Stimulated activated naive CD8-positive, alpha-beta T cell treated with anti-CD3 and anti-CD28 coated beads, Interleukin-15, amount 100 ng/mL, for 72 hours (primary cell): ENCODE measurements around the gene RABEP1.
A peak's percentile ranks its signal among the peaks of the same experiment; 100 is the strongest.

Experiments used
- ATAC-seq: fragments of 150-1000 bp; cut with Tn5 transposase; 2 replicates; pipeline ENCODE4 v1.10.0; 2021; ENCODE audit warnings: mild to moderate bottlenecking, moderate library complexity
- DNase-seq, 2 donors: peaks; one replicate each; pipeline ENCODE4 v3.0.0; 2021 to 2022
- H3K27ac Mint-ChIP-seq, 2 donors: one replicate each; pipeline ENCODE4 v1.8.0; 2022; ENCODE audit warnings: mild to moderate bottlenecking in 2 of 2, mixed read lengths in 2 of 2, moderate library complexity in 2 of 2
- H3K27me3 Mint-ChIP-seq: one replicate; pipeline ENCODE4 v1.8.0; 2022; ENCODE audit warnings: mixed read lengths
- H3K4me1 Mint-ChIP-seq: one replicate; pipeline ENCODE4 v1.8.0; 2022; ENCODE audit warnings: mild to moderate bottlenecking, mixed read lengths
- H3K4me3 Mint-ChIP-seq, 2 donors: one replicate each; pipeline ENCODE4 v1.8.0; 2022; ENCODE audit warnings: mild to moderate bottlenecking in 2 of 2, mixed read lengths in 2 of 2, moderate library complexity in 1 of 2
- H3K9me3 Mint-ChIP-seq, 2 donors: one replicate each; pipeline ENCODE4 v1.8.0; 2022; ENCODE audit warnings: mixed read lengths in 2 of 2

Gene RABEP1

DNA sequence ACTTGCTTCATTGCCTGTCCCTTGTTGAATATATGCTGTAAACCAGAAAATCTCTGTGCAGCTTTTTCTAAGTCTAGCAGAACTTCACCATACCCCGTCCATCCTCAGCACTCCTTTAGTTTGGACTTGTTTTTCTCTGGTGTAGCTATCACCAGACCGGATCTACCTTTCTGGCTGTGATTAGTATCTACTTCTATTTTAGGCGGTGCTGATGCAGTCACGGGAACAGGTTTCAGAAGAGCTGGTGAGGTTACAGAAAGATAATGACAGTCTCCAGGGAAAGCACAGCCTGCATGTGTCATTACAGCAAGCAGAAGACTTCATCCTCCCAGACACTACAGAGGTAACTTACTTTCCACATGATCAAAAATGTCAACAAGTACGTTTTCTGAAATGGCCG lies 91.0 kb downstream of the RABEP1 start:
- peak overlapping the region in 1 of 2 donors; percentile 12 for H3K27ac Mint-ChIP-seq
- ATAC-seq (no peak), DNase-seq (no peak)
- H3K4me3 Mint-ChIP-seq, result no peak overlapping the region
- H3K27me3 Mint-ChIP-seq, result no peaks in the 10 kb centered on the region
- no peaks in the 10 kb centered on the region for H3K9me3 Mint-ChIP-seq
- H3K4me1 Mint-ChIP-seq, result no peaks in the 10 kb centered on the region

DNA sequence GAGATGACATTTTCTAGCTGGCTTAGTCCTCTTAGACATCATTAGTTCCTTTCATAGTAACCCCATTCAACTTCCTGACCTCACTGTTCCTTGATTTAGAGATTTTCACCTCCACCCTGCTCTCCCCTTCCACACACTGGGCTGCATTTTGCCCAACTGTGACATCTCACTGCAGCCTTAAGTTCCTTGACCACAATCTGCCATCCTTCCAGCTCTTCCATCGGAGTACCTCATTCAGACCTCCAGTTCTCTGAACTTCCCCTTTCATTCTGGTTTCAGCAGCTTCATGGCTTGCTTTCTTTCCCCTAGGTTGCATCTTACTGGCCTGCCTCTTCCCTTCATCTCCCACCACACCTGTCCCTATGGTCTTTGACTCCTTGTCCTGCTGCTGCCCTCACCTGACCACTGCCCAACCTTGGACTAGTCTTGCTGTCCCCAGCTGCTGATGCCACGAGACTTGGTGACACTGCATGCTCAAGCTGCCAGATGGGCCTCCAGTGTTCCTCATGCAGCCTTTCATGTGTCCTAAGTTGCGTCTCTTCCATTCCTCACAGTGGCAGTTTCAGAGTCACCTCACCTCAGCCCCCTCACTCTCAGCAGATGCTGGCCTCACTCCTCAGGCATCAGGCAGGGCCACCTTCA lies 96.6 kb downstream of the RABEP1 start:
- Mint-ChIP-seq H3K27ac (peak overlapping the region; percentile 14 to 35), H3K9me3 (no peaks in the 10 kb centered on the region), H3K4me3 (no peak overlapping the region), H3K27me3 (no peaks in the 10 kb centered on the region), H3K4me1 (peaks cover 17% of the 10 kb centered on the region)
- ATAC-seq (no peak), DNase-seq (no peak)

DNA sequence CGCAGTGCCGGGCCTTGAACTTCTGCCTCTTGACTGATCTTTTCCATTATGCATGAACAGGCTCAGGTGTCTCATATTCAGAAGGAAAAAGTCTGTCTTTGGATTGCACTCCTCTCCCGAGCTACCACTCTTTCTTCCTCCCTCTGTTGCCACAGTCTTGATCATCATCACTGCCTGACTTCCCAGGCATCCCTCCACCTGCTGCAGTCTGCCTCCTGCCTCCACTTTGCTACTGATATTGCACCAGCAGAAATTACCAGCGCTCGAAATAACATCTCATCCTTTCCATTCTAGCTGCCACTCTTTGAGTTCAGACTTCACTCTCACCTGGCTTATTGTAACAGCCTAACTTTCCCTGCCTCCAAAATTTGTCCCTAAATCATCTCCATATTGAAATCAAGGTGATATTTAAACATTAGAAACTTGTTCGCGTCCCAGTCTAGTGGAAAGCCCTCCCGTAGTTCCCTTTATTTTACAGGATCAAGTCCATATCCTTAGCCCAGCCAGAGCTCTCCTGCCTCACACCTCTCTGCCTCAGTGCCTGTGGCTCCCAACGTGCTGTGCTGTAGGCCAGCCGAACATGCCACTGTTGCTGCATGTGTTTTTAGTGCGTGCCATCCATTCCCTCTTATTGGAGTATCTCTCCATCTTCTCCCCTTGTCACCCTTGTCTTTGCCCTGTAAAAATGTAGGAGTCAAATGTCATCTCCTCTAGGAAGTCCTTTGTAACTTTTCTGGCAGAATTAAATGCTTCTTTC lies 97.4 kb downstream of the RABEP1 start:
- no peaks in the 10 kb centered on the region for H3K27me3 Mint-ChIP-seq
- DNase-seq, result no peak
- peaks cover 17% of the 10 kb centered on the region for H3K4me1 Mint-ChIP-seq
- no peaks in the 10 kb centered on the region for H3K9me3 Mint-ChIP-seq
- no peak overlapping the region for H3K4me3 Mint-ChIP-seq
- peak overlapping the region; percentile 14 to 82 for H3K27ac Mint-ChIP-seq
- ATAC-seq, result no peak

DNA sequence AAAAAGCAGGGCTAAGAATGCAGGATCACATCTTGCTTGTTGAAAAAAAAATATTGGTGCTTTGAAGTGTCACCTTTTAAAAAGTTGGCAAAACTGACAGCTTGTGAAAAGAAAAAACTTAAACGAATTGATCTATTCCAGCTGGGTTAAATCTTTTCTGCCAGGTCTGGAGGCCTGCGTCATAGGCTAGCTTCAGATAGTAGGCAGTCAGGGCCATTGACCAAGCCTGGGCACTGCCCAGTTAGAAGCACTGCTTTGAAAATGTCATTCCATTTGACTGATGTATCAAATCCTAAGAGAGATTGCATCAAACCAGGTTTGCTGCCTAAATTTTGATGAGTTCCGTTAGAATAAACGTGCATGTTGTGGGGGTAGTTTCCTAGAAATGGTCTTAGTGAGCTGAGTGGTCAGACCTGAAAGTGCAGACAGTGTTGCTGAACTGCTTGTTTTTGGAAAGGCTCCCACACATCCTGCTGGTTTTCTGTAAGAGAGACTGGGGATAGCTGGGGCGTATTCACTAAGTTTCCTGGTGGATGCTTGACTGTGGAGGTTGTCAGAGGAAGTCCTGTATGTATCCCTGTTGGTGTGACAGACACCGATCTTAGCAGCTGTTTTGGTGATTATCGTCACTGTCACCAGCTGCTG lies 98.5 kb downstream of the RABEP1 start:
- peaks cover 17% of the 10 kb centered on the region for H3K4me1 Mint-ChIP-seq
- peak overlapping the region; percentile 4 to 17 for H3K27ac Mint-ChIP-seq
- no peaks in the 10 kb centered on the region for H3K27me3 Mint-ChIP-seq
- no peaks in the 10 kb centered on the region for H3K9me3 Mint-ChIP-seq
- no peak overlapping the region for H3K4me3 Mint-ChIP-seq
- ATAC-seq, result peak; percentile 5
- DNase-seq, result no peak

DNA sequence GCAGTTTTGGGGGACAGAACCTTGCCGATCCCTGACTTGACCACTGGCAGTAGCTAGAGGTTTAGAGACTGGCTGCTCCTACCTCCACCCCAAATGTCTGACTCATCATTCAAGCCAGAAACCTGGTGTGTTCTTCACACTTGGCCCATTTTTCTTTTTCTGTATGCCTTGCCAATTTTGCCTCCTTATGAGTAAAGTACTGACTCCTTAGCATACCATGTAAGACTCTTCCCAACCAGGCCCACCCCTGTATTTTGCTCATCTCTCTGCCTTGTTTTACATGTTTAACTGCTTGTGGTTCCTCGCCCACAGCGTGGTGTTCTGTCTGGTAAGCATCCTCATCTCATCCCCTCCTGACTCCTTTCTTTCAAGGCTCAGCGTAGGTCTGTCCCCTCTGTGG lies 99.5 kb downstream of the RABEP1 start:
- H3K27ac Mint-ChIP-seq, result peak overlapping the region; percentile 55 to 67
- H3K27me3 Mint-ChIP-seq, result no peaks in the 10 kb centered on the region
- H3K4me3 Mint-ChIP-seq, result no peak overlapping the region
- peaks cover 17% of the 10 kb centered on the region for H3K4me1 Mint-ChIP-seq
- ATAC-seq, result peak; percentile 21
- no peak for DNase-seq
- no peaks in the 10 kb centered on the region for H3K9me3 Mint-ChIP-seq

DNA sequence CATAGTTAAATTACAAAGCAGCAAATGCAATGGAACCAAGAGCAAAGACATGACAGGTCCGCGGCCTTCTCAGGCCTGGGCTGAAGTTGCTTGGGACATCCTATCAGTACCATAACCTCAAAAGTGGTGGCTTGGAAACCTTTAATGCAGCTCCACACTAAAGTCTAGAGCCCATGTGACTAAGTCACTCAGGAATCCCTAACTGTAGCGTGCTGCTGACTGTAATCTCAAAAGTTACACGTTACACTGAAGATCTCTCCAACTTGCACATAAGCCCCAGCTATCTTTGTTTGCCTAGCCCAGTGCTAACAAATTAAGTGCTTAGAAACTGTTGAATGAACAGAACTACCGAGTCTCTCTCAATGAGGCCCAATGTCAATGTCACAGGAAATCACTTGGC lies 109.6 kb downstream of the RABEP1 start:
- Mint-ChIP-seq H3K4me1 (no peaks in the 10 kb centered on the region), H3K27ac (no peak overlapping the region), H3K9me3 (no peaks in the 10 kb centered on the region), H3K4me3 (no peak overlapping the region), H3K27me3 (no peaks in the 10 kb centered on the region)
- DNase-seq, result no peak
- ATAC-seq, result no peak

DNA sequence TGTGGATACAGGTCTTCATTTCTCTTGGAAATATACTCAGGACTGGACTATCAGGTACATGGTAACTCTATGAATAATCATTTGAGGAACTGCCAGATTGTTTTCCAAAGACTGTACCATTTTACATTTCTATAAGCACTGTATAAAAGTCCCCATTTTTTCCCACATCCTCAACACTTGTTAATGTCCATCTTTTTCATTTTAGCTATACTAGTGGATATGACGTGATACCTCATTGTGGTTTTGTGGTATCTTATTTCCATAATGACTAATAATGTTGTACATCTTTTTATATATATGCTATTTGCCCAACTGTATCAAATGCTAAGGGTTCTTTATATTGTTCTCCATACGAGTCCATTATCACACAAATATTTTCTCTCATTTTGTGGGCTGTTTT lies 114.5 kb downstream of the RABEP1 start:
- DNase-seq (no peak), ATAC-seq (peak; percentile 76)
- Mint-ChIP-seq H3K4me1 (peaks cover 7% of the 10 kb centered on the region), H3K27me3 (no peaks in the 10 kb centered on the region), H3K27ac (peak overlapping the region in 1 of 2 donors; percentile 49), H3K4me3 (no peak overlapping the region), H3K9me3 (no peaks in the 10 kb centered on the region)

DNA sequence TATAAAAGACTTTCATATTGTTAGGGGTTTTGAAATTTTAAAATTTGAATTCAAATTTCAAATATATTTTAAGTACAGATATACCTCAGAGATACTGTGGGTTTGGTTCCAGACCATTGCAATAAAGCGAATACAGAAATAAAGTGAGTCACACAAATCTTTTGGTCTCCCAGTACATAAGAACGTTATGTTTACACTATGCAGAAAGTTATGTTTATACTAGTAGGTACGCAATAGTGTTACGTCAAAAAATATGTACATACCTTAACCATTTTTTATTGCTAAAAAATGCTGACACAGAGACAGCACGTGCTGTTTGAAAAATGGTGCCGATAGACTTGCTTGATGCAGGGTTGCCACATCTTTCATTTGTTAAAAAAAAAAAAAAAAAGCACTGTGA lies 117.7 kb downstream of the RABEP1 start:
- H3K27me3 Mint-ChIP-seq, result no peaks in the 10 kb centered on the region
- H3K9me3 Mint-ChIP-seq, result no peaks in the 10 kb centered on the region
- ATAC-seq, result no peak
- DNase-seq, result no peak
- H3K27ac Mint-ChIP-seq, result no peak overlapping the region
- no peak overlapping the region for H3K4me3 Mint-ChIP-seq
- peaks cover 7% of the 10 kb centered on the region for H3K4me1 Mint-ChIP-seq

DNA sequence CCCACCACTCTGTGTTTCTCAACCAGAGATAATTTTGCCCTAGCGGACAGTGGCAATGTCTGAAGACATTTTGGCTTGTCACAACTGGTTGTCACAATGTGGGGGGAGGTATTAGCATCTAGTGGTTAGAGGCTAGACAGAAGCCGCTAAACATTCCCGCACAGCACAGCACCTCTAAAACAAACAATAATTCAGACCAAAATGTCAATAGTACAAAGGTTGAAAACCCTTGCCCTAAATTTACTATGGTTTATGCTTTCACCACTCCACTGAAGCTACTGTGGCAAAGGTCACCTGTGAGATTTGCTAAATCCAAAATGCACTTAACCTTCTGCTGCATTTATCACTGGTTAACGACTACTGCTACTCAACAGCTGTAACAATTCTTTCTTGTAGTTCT lies 123.3 kb downstream of the RABEP1 start:
- Mint-ChIP-seq H3K27me3 (no peaks in the 10 kb centered on the region), H3K9me3 (no peaks in the 10 kb centered on the region), H3K4me3 (no peak overlapping the region), H3K4me1 (peaks cover under 1% of the 10 kb centered on the region), H3K27ac (no peak overlapping the region)
- DNase-seq (no peak), ATAC-seq (no peak)

DNA sequence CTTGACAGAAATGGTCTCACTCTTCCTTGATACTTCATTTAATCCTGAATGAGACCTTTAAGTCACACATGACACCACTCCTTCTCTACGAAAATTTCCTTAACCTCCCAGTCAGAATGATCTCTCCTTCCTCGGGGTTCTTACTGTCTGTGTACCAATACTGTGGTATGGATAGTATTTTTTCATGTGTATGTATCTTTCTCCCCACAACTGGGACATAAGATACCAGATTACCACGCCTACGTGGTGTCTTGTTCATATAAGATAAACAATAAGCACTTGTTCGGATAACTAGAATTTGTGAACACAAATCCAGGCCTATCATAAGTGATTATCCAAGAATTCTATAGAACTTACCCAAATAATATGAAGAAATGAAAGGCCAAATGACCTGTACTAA lies 126.1 kb downstream of the RABEP1 start:
- DNase-seq (no peak), ATAC-seq (no peak)
- Mint-ChIP-seq H3K27ac (no peak overlapping the region), H3K4me3 (no peak overlapping the region), H3K4me1 (peaks cover 23% of the 10 kb centered on the region), H3K9me3 (no peaks in the 10 kb centered on the region), H3K27me3 (no peaks in the 10 kb centered on the region)

DNA sequence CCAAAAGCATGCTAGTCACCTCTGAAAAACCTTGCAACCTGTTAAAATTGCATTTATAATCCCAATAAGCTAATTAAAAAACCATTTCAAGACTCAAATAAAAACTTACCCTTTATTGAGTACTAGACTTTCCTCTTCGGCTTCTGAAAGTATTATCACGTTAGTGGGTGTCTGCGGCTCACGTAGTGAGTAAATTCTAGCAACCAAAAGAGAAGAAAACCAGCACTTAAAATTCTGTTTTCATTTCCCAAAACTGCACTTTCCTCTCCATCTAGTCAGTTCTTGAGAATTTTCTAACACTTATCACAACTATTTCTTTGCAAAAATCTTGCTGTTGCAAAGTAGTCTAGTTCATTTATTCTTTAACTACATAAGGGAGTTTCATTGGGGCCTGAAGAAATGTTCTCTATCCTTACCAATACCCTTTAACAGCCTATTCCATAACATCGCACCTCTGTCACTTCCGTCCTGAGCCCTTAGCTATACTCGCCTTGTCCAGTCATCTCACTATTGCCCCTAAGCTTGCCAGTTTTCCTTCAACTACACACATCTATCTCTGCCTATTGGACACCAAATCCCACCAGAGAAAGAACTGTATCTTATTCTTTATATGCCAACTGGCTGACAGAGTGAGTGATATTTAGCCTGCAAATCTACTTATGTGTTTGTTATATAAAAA lies 128.6 kb downstream of the RABEP1 start:
- no peaks in the 10 kb centered on the region for H3K9me3 Mint-ChIP-seq
- H3K4me1 Mint-ChIP-seq, result peaks cover 37% of the 10 kb centered on the region
- H3K27ac Mint-ChIP-seq, result peak overlapping the region; percentile 35 to 62
- H3K27me3 Mint-ChIP-seq, result no peaks in the 10 kb centered on the region
- DNase-seq (no peak), ATAC-seq (no peak)
- H3K4me3 Mint-ChIP-seq, result no peak overlapping the region

DNA sequence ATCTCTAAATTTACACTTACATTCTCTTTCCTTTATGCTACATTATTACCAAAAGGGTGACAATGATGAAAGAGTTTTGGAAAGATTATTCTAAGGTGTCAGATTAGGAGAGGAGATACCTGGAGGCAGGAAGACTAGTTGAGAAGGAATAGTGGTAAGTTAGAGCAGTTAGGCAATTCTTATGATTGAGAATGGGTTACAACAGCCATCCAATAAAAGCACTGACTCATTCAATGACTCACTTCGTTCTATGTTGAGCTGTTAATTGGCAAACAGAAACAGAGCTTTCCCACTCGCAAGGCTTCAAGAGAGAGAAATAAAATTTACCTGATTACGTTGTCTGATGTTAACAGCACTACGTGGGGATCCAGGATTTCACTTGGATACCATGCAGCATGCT lies 131.6 kb downstream of the RABEP1 start:
- H3K4me1 Mint-ChIP-seq, result peaks cover 55% of the 10 kb centered on the region
- no peak for DNase-seq

DNA sequence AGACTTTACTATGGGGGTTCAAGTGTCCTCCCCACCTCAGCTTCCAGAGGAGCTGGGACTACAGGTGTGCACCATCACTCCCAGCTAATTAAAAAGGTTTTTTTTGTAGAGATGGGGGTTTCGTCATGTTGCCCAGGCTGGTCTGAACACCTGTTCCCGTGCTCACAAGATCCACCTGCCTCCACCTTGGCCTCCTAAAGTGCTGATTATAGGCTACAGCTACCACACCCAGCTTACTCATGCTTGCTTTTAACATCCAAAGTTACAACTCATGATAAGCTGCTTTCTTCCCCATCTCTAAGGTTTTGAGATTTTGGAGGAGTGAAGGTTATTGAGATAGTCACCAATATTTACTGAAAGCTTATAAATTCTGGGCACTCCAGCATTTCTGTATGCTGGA lies 134.8 kb downstream of the RABEP1 start:
- Mint-ChIP-seq H3K27me3 (no peaks in the 10 kb centered on the region), H3K4me3 (peak overlapping the region; percentile 70 to 74), H3K27ac (peak overlapping the region in 1 of 2 donors; percentile 67), H3K4me1 (peaks cover 60% of the 10 kb centered on the region), H3K9me3 (no peaks in the 10 kb centered on the region)
- no peak for DNase-seq
- no peak for ATAC-seq

More for the DNA sequence above, 131.6 kb downstream of the RABEP1 start:
- no peak overlapping the region for H3K4me3 Mint-ChIP-seq
- ATAC-seq, result peak; percentile 79
- H3K27ac Mint-ChIP-seq, result peak overlapping the region; percentile 91
- no peaks in the 10 kb centered on the region for H3K27me3 Mint-ChIP-seq
- H3K9me3 Mint-ChIP-seq, result no peaks in the 10 kb centered on the region

DNA sequence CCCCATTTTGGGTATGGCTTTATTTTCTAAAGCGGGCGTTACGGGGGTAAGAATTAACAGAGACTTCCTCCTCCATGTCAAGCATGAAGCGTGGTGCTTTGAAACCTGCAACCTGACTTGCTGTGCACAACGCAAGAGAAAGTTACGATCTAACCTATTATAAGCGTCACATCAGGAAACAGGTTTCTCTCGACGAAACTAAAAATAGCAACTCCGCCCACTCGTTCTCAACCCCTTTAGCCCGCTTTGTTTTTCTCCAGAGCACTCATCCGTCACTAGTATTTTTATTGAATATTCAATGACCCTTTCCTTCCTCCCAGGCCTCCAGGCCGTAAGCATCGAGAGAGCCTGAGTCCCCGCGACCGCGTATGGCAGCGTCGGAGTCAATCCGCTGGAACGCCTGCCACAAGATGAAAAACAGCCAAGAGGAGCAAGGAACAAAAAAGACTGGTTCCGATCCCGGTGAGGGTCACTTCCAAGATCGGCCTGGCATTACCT lies 136.8 kb downstream of the RABEP1 start:
- DNase-seq (peak; percentile 68 to 76), ATAC-seq (peak; percentile 59)
- no peaks in the 10 kb centered on the region for H3K27me3 Mint-ChIP-seq
- H3K4me1 Mint-ChIP-seq, result peaks cover 51% of the 10 kb centered on the region
- H3K4me3 Mint-ChIP-seq, result peak overlapping the region; percentile 88 to 94
- no peaks in the 10 kb centered on the region for H3K9me3 Mint-ChIP-seq
- H3K27ac Mint-ChIP-seq, result peak overlapping the region; percentile 98 to 99

DNA sequence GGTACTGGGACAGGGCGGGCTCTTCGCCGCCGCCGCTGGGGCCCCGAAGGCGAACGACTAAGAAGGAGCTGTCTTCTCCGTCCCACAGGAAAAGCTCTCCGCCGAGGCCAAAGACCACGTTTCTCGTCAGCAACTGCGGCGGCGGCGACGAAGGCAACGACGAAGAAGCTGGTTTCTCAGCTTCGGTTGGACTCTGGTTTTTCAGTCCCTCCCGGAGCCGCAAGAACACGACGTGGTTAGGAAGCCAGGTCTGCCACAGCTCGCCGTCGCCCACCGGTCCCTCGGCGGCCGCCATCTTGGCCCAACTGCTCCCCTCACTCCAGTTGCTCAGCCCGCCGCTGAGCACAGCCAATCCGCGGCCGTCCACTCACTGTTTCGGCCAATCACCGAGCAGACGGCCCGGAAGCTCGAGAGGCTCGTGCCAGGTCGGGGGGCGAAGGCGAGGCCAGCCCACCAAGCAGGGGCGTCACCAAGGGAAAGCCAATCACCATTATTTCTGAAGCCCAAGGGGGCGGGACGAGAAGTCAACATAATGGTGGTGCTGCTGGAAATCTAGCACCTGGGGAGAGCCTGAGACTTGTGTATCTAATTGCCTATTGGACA lies 137.4 kb downstream of the RABEP1 start, which contains the start of gene NUP88:
Gene NUP88 (minus strand): TSS at position 307 of the 603 bp plus-strand sequence. CDS start 12 bp downstream, at position 295.
- Mint-ChIP-seq H3K4me3 (peak within 1 kb of the TSS; percentile 88 to 94), H3K27me3 (no peaks in the 10 kb centered on the region), H3K9me3 (no peaks in the 10 kb centered on the region), H3K27ac (peak within 1 kb of the TSS; percentile 98 to 99), H3K4me1 (peaks cover 45% of the 10 kb centered on the region)
- ATAC-seq (peak; percentile 95), DNase-seq (peak; percentile 97 to 98)
